Heart right ventricle (tissue), 16 donors: Measurements from ENCODE around the gene CDKL4. TPM values are rescaled to one million over a fixed set of nuclear protein-coding genes. Genes with fewer than 3 reads are reported as not detected.
"Not testable (repeated sequence)": the region's sequence is repeated elsewhere in the genome, so short reads cannot be mapped to it uniquely, and the experiment has no call there.

Source experiments
- ATAC-seq, 8 donors: fragments of 200-7000 bp; cut with Tn5 transposase; one replicate each; pipeline ENCODE4 v1.9.1; 2020; ENCODE audit warnings: mild to moderate bottlenecking in 8 of 8, moderate library complexity in 8 of 8, moderate number of reproducible peaks in 1 of 8
- DNase-seq, 2 donors: peaks; one replicate each; pipeline ENCODE4 v3.0.0-alpha.2; 2020
- H3K27ac ChIP-seq, 10 donors: fragments of 200-600 bp; sonication (generic) in 2 of 10; one replicate each; pipeline versions ENCODE4 v1.5.0 to v1.8.0; 2020 to 2022; ENCODE audit warnings: mild to moderate bottlenecking in 3 of 10
- H3K27me3 ChIP-seq, 7 donors: fragments of 200-600 bp; one replicate each; pipeline ENCODE4 v1.8.0; 2021 to 2022; ENCODE audit warnings: mild to moderate bottlenecking in 2 of 7
- H3K36me3 ChIP-seq, 9 donors: fragments of 200-600 bp; sonication (generic) in 1 of 9; one replicate each; pipeline versions ENCODE4 v1.5.0 to v1.8.0; 2020 to 2022; ENCODE audit warnings: mild to moderate bottlenecking in 2 of 9
- H3K4me1 ChIP-seq, 9 donors: fragments of 200-600 bp; sonication (generic) in 1 of 9; one replicate each; pipeline versions ENCODE4 v1.5.0 to v1.8.0; 2020 to 2022; ENCODE audit warnings: mild to moderate bottlenecking in 4 of 9
- H3K4me3 ChIP-seq, 10 donors: fragments of 200-600 bp; sonication (generic) in 2 of 10; one replicate each; pipeline versions ENCODE4 v1.5.0 to v1.8.0; 2020 to 2022; ENCODE audit warnings: mild to moderate bottlenecking in 7 of 10, moderate library complexity in 2 of 10
- H3K9me3 ChIP-seq, 11 donors: fragments of 200-600 bp in 10 of 11; sonication (generic) in 2 of 11; one replicate each; pipeline versions ENCODE4 v1.5.0 to v1.8.0; 2013 to 2022; ENCODE audit warnings: mild to moderate bottlenecking in 2 of 11, control low read depth in 1 of 11, moderate library complexity in 1 of 11
- CTCF ChIP-seq, 9 donors: fragments of 200-600 bp; sonication (generic) in 2 of 9; IDR thresholded peaks; one replicate each; pipeline versions ENCODE4 v1.5.0 to v1.8.0; 2021 to 2022; ENCODE audit warnings: antibody characterized with exemption in 9 of 9, mild to moderate bottlenecking in 5 of 9, moderate library complexity in 1 of 9
- WGBS, 2 donors: extraction: QIAGEN DNeasy Blood & Tissue Kit; methylation state at CpG; one replicate each; pipeline ENCODE4 v1.1.7; 2013; ENCODE audit warnings: inconsistent platforms in 1 of 2; 5-methylcytosine and 5-hydroxymethylcytosine counted together
- intact Hi-C, 10 donors: fragments of 100-400 bp; cut with DNase I; formaldehyde crosslinking; loops; one replicate each; pipeline versions ENCODE4 v1.11.1 to v1.14.2; 2022
- polyA plus RNA-seq, 2 donors: library from polyadenylated mRNA; stranded (reverse); fragments of 200-250 nt; gene quantifications; one replicate each; pipeline ENCODE4 v1.2.3, GENCODE V29; 2013
- total RNA-seq, 10 donors: library from RNA; stranded (reverse); fragmentation: NEBNext Ultra II Directional in 3 of 10; extraction: Animal tissue kit (Norgen Biotek cat#: 25700) in 3 of 10; gene quantifications; one replicate each; pipeline versions ENCODE4 v1.2.1 to v1.2.4, GENCODE V29; 2021 to 2023
- donor health status: Arrhythmogenic right ventricular cardiomyopathy.
- donor health status: ischemic (EF 13 %, LVEDD 7.1; RV severe dilation, severe dysfunction).
- donor health status: healthy with polysubstance abuse.
- donor health status: DM: no; HTN: yes; CAD: no.
- donor health status: DM: no; HTN: no; CAD: no.
- donor health status: ischemic (EF 25% LVEDD 6.9; RV normal size, moderate dysfunction).
- donor health status: ischemic (EF 25% LVEDD 5.7; RV mildly dilated, moderate dysfunction).
- donor health status: healthy.
- donor health status: DM: yes; HTN: yes; CAD: no.
- donor health status: Ischemic cardiomyopathy.
- donor health status: ischemic (EF 35%, LVEDD 5.7; RV mildly dilated, moderate dysfunction).
- donor health status: nonischemic (EF 11% LVEDD 7.7; RV severe dilation, severe dysfunction).
- donor health status: DM: yes; HTN: yes; CAD: no.
- donor health status: PGD.
- donor health status: ischemic (EF 29% LVEDD 5.4; RV normal size, mild dysfunction).
- donor health status: nonischemic (EF 23%, LVEDD 6.1; RV moderate dilation, normal function).

The CDKL4 gene
- total and polyA plus RNA-seq, 12 donors, result 0.24 to 0.87 (median 0.51) TPM; not detected in 3

GRCh38 chr2:39203382-39203781 lies 40.4 kb downstream of the CDKL4 start:
- no peak overlapping the region for H3K27ac ChIP-seq
- 81 to 92% methylated on average over 6 of the region's 6 CpGs for WGBS, 2 donors
- H3K9me3 ChIP-seq, result peaks cover 0 to 14% (median 0%) of the 10 kb centered on the region in 11 donors
- no peaks in the 10 kb centered on the region for H3K27me3 ChIP-seq
- no peaks in the 10 kb centered on the region for H3K36me3 ChIP-seq
- TF ChIP-seq CTCF (IDR thresholded peaks at IDR 0.05), result no peak
- H3K4me1 ChIP-seq, result no peaks in the 10 kb centered on the region
- ATAC-seq, result no peak
- intact Hi-C loops, result loop anchor here in 1 of 10 donors (10.0 kb wide), 1 partner anchor 49 kb away; no protein-coding TSS in a partner anchor
- DNase-seq, result no peak
- H3K4me3 ChIP-seq, result no peak overlapping the region

GRCh38 chr2:39202639-39203369 lies 41.0 kb downstream of the CDKL4 start:
- TF ChIP-seq CTCF (IDR thresholded peaks at IDR 0.05), result no peak
- Histone ChIP-seq H3K4me3 (no peak overlapping the region), H3K9me3 (peaks cover 0 to 14% (median 0%) of the 10 kb centered on the region in 11 donors), H3K27ac (no peak overlapping the region), H3K27me3 (no peaks in the 10 kb centered on the region), H3K36me3 (no peaks in the 10 kb centered on the region), H3K4me1 (no peaks in the 10 kb centered on the region)
- WGBS, 2 donors, result 87 to 92% methylated on average over 1 of the region's 1 CpG
- ATAC-seq (no peak), DNase-seq (no peak)
- intact Hi-C loops, result loop anchor here in 1 of 10 donors (10.0 kb wide), 1 partner anchor 48 kb away; no protein-coding TSS in a partner anchor

GRCh38 chr2:39197003-39197402 lies 46.8 kb downstream of the CDKL4 start:
- H3K4me1 ChIP-seq, ATAC-seq, H3K27ac ChIP-seq, H3K4me3 ChIP-seq, DNase-seq, H3K27me3 ChIP-seq, intact Hi-C loops, H3K36me3 ChIP-seq: not testable (repeated sequence)
- WGBS, 2 donors, result 95 to 97% methylated on average over 2 of the region's 2 CpGs
- H3K9me3 ChIP-seq, result peaks cover 0 to 29% (median 7%) of the 10 kb centered on the region in 11 donors

DNA sequence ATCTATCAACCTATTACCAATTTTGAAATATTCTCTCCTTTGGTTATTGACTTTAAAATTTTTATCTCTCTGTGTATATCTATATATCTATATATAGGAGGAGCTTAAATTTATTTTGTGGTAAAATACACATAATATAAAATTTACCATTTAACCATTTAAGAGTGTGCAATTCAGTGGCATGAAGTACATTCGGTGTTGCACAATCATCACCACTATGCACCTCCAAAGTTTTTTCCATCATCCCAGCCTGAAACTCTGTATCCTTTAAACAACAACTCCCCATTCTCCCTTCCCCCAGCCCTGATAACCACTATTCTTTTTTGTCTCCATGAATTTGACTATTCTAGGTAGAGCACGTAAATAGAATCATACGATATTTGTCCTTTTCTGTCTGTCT lies 49.1 kb downstream of the CDKL4 start:
- ATAC-seq, result no peak
- Histone ChIP-seq H3K4me3 (no peak overlapping the region), H3K36me3 (no peaks in the 10 kb centered on the region), H3K27me3 (no peaks in the 10 kb centered on the region), H3K27ac (no peak overlapping the region), H3K9me3 (peaks cover 0 to 18% (median 7%) of the 10 kb centered on the region in 11 donors), H3K4me1 (no peaks in the 10 kb centered on the region)
- TF ChIP-seq CTCF (IDR thresholded peaks at IDR 0.05), result no peak
- no peak for DNase-seq
- intact Hi-C loops, result no loop called here
- 97% methylated on average over 3 of the region's 3 CpGs for WGBS, 2 donors

DNA sequence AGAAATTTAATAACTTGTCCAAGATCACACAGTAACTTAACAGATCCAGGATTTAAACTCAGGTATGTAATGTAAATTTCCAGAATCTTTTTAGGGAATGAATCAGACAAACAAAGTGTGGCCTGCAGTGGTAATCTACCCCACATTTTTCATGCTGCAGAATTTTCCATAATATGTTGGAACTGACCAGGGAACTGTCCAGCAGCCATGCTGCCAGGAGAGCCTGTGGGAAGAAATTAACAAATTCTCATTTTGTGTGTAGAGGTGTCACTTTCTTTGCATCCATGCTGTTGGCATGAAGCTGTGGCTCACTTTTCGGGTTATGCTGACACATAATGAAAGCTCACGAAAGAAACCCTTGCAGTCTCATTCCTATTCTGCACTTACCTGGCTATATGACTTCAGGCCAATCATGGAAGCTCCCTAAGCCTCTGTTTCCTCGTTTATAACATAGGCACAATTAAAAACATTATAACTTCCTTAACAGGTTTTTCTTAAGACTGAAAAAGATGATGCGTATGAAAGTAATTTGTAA lies 54.7 kb downstream of the CDKL4 start:
- H3K9me3 ChIP-seq, result no peaks in the 10 kb centered on the region
- H3K27me3 ChIP-seq, result no peaks in the 10 kb centered on the region
- H3K4me1 ChIP-seq, result no peaks in the 10 kb centered on the region
- no peak overlapping the region for H3K27ac ChIP-seq
- no peaks in the 10 kb centered on the region for H3K36me3 ChIP-seq
- DNase-seq (no peak), ATAC-seq (no peak)
- H3K4me3 ChIP-seq, result no peak overlapping the region
- intact Hi-C loops, result no loop called here
- 84 to 90% methylated on average over 4 of the region's 4 CpGs for WGBS, 2 donors
- no peak for TF ChIP-seq CTCF (IDR thresholded peaks at IDR 0.05)
